ENCODE data around the gene DPF1.

GRCh38 chr19:38216785-38217641, 7.0 kb downstream of the DPF1 start:
- TF ChIP-seq CTCF (IDR thresholded peaks at IDR 0.05; ENCODE audit: low read depth, low read length, poor library complexity, severe bottlenecking), result no peak
- TF ChIP-seq EZH2phosphoT487 (IDR thresholded peaks at IDR 0.05; ENCODE audit: borderline replicate concordance, low read length), result no peak

Data from DOHH2 (cell line).